Tibial nerve (tissue), 4 donors: Measurements from ENCODE around the gene LRRC27. TPM values are rescaled to one million over a fixed set of nuclear protein-coding genes. Genes with fewer than 3 reads are reported as not detected.
"Not testable (repeated sequence)": the region's sequence is repeated elsewhere in the genome, so short reads cannot be mapped to it uniquely, and the experiment has no call there.

Source experiments
- DNase-seq, 2 donors: peaks; one replicate each; pipeline ENCODE4 v3.0.0-alpha.2; 2019; ENCODE audit warnings: low spot score in 2 of 2
- H3K27ac ChIP-seq, 4 donors: fragments of 200-600 bp; sonication (generic) in 3 of 4; one replicate each; pipeline ENCODE4 v1.5.1; 2017 to 2019; ENCODE audit warnings: mild to moderate bottlenecking in 1 of 4
- H3K27me3 ChIP-seq, 2 donors: fragments of 200-600 bp; sonication (generic) in 1 of 2; one replicate each; pipeline versions ENCODE4 v1.5.1 to v1.6.0; 2017 to 2019
- H3K36me3 ChIP-seq, 3 donors: fragments of 200-600 bp; sonication (generic); one replicate each; pipeline ENCODE4 v1.5.1; 2018 to 2019
- H3K4me1 ChIP-seq, 4 donors: fragments of 200-600 bp; sonication (generic) in 3 of 4; one replicate each; pipeline ENCODE4 v1.5.1; 2017 to 2019
- H3K4me3 ChIP-seq, 4 donors: fragments of 200-600 bp; sonication (generic) in 3 of 4; one replicate each; pipeline ENCODE4 v1.5.1; 2017 to 2019; ENCODE audit warnings: mild to moderate bottlenecking in 1 of 4, moderate library complexity in 1 of 4
- H3K9me3 ChIP-seq, 4 donors: fragments of 200-600 bp; sonication (generic) in 3 of 4; one replicate each; pipeline ENCODE4 v1.5.1; 2017 to 2019
- CTCF ChIP-seq, 5 experiments: fragments of 200-600 bp in 3 of 5; fragments of 450-650 bp in 2 of 5; sonication (generic) in 3 of 5; IDR thresholded peaks; one replicate each; pipeline ENCODE4 v1.5.1; 2016 to 2019; ENCODE audit warnings: antibody characterized with exemption in 5 of 5, mild to moderate bottlenecking in 3 of 5, moderate library complexity in 2 of 5
- EP300 ChIP-seq, 2 donors: sonication (generic); formaldehyde crosslinking; IDR thresholded peaks; one replicate each; pipeline ENCODE4 v1.6.1; 2017; ENCODE audit warnings: antibody characterized with exemption in 2 of 2, mild to moderate bottlenecking in 1 of 2
- POLR2A ChIP-seq, 2 donors: fragments of 450-650 bp; IDR thresholded peaks; one replicate each; pipeline ENCODE4 v1.6.1; 2017; ENCODE audit warnings: antibody characterized with exemption in 2 of 2, mild to moderate bottlenecking in 2 of 2, moderate library complexity in 2 of 2
- WGBS, 2 donors: methylation state at CpG; one replicate each; pipeline ENCODE4 v1.1.5; 2018; 5-methylcytosine and 5-hydroxymethylcytosine counted together
- total RNA-seq, 4 donors: library from RNA; depleted of rRNA; stranded (reverse); fragments of >200 nt; gene quantifications; one replicate each; pipeline ENCODE4 v1.1.0, GENCODE V29; 2016

The LRRC27 gene
- total RNA-seq, 4 donors from 2014 or later, result 10.1 to 21.6 (median 17.9) TPM

DNA sequence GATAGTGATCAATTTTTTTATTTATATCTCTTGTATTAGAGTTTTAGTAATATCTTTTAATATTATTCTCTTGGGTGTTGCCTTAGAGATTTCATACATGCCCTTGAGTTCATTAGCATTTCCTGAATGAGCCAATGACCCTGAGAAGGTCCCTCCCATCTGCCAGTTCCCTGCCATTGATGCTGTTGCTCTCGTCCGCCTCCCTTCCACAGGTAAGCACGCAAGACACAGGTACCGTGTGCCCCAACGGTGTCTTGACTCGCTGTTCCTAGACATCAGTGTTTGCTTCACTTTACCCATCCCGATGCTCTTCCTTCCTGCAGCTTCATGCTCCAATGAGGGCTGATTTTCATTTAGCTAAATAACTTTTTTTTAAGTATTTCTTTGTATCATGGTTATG lies 45.3 kb downstream of the LRRC27 start:
- no peaks in the 10 kb centered on the region for H3K4me1 ChIP-seq
- WGBS, 2 donors, result 91 to 97% methylated on average over 7 of the region's 7 CpGs
- no peak overlapping the region for H3K27ac ChIP-seq
- no peak for DNase-seq
- peaks cover 0 to 52% (median 0%) of the 10 kb centered on the region in 3 donors for H3K36me3 ChIP-seq
- H3K9me3 ChIP-seq, result peaks cover 0 to 25% (median 0%) of the 10 kb centered on the region in 4 donors
- no peaks in the 10 kb centered on the region for H3K27me3 ChIP-seq
- no peak overlapping the region for H3K4me3 ChIP-seq
- TF ChIP-seq EP300 (IDR thresholded peaks at IDR 0.05) (no peak), CTCF (IDR thresholded peaks at IDR 0.05) (no peak), POLR2A (IDR thresholded peaks at IDR 0.05) (no peak)

DNA sequence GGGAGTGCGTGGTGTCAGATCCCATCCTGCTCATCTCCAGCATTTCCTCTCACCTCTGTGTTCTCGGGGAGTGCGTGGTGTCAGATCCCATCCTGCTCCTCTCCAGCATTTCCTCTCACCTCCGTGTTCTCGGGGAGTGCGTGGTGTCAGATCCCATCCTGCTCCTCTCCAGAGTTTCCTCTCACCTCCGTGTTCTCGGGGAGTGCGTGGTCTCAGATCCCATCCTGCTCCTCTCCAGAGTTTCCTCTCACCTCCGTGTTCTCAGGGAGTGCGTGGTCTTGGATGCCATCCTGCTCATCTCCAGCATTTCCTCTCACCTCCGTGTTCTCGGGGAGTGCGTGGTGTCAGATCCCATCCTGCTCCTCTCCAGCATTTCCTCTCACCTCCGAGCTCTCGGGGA lies 47.0 kb downstream of the LRRC27 start:
- DNase-seq, H3K4me3 ChIP-seq, H3K27me3 ChIP-seq, H3K4me1 ChIP-seq, H3K27ac ChIP-seq: not testable (repeated sequence)
- Histone ChIP-seq H3K9me3 (peaks cover 0 to 28% (median 0%) of the 10 kb centered on the region in 4 donors), H3K36me3 (peaks cover 0 to 52% (median 0%) of the 10 kb centered on the region in 3 donors)
- 89% methylated on average over 16 of the region's 16 CpGs for WGBS, 2 donors

- not testable (repeated sequence) for H3K27ac ChIP-seq, H3K27me3 ChIP-seq, H3K4me1 ChIP-seq, DNase-seq, H3K4me3 ChIP-seq
- Histone ChIP-seq H3K9me3 (peaks cover 0 to 28% (median 0%) of the 10 kb centered on the region in 4 donors), H3K36me3 (peaks cover 0 to 33% (median 0%) of the 10 kb centered on the region in 3 donors)
- WGBS, 2 donors, result 96% methylated on average over 4 of the region's 4 CpGs
Observed at GRCh38 chr10:132380986-132381385, 49.0 kb downstream of the LRRC27 start.

DNA sequence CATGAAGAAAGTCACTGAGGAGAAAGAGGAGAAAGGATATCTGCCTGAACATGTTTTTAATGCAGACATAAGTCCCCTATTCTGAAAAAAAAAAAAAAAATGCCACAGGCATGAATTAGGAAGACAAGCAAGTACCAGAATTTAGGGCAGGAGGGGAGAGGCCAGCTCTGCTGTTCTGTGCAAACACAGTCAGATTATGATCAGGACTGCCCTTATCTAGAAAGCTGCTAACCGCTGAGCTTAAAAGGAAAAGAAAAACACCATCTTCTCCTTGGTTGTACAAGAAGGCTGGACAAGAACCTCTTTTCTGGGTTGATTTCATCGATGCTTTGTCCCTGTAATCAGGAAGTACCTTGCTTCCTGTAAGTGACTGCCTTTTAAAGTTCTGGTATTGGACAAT lies 49.7 kb downstream of the LRRC27 start:
- H3K9me3 ChIP-seq, result peaks cover 0 to 24% (median 0%) of the 10 kb centered on the region in 4 donors
- no peaks in the 10 kb centered on the region for H3K4me1 ChIP-seq
- no peak overlapping the region for H3K4me3 ChIP-seq
- peaks cover 0 to 26% (median 0%) of the 10 kb centered on the region in 3 donors for H3K36me3 ChIP-seq
- 87 to 90% methylated on average over 2 of the region's 2 CpGs for WGBS, 2 donors
- no peak for DNase-seq
- TF ChIP-seq EP300 (IDR thresholded peaks at IDR 0.05) (no peak), CTCF (IDR thresholded peaks at IDR 0.05) (no peak), POLR2A (IDR thresholded peaks at IDR 0.05) (no peak)
- H3K27me3 ChIP-seq, result no peaks in the 10 kb centered on the region
- H3K27ac ChIP-seq, result no peak overlapping the region

DNA sequence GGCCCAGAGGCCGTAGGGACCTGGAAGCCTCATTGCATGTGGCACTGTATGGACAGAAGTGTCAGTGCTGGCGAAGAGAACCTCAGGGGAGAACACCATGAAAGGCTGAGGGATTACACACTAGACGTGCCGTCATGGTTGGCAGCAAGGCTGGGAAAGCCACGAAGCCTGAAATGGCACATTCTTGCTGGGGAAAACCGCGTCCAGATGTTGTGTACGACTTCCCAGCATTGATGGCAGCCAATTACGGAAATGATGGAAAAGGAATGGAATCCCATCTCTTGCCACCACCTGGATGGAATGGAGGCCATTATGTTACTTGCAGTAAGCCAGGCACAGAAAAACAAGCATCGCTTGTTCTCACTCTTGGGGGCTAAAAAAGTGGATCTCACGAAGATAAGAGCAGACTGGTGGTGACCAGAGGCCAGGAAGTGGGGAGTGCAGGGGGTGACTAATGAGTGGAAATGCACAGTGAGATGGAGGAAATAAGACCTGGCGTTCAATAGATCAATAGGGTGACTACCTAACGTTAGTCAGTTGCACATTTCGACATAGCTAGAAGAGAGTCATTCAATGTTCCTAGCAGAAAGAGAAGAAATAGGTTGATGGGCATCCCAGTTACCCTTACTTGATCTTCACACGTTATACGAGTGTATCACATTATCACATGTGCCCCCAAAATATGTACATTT lies 50.4 kb downstream of the LRRC27 start:
- peaks cover 0 to 19% (median 0%) of the 10 kb centered on the region in 3 donors for H3K36me3 ChIP-seq
- H3K4me1 ChIP-seq, result peaks cover 0 to under 1% (median 0%) of the 10 kb centered on the region in 4 donors
- H3K9me3 ChIP-seq, result peaks cover 0 to 24% (median 0%) of the 10 kb centered on the region in 4 donors
- WGBS, 2 donors, result 87 to 89% methylated on average over 16 of the region's 16 CpGs
- H3K4me3 ChIP-seq, result no peak overlapping the region
- TF ChIP-seq CTCF (IDR thresholded peaks at IDR 0.05) (no peak), POLR2A (IDR thresholded peaks at IDR 0.05) (no peak), EP300 (IDR thresholded peaks at IDR 0.05) (no peak)
- no peaks in the 10 kb centered on the region for H3K27me3 ChIP-seq
- H3K27ac ChIP-seq, result no peak overlapping the region
- no peak for DNase-seq

DNA sequence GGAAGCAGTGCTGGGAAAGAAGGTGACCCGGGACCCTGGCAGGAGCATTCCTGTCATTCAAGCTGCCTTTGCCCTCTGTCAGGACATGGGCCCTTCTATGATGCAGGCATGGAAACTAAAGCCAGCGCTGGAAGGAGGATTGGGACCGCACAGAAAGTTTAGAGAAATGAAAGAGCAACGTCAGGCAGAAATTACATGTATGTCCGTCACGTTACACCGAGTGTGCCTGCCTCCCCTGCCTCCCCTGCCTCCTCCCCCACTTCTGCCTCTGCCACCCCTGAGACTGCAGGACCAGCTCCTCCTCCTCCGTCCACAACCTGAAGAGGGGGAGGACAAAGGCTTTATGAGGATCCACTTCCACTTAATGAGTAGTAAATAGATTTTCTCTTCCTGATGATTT lies 51.1 kb downstream of the LRRC27 start:
- Histone ChIP-seq H3K36me3 (peaks cover 0 to 14% (median 0%) of the 10 kb centered on the region in 3 donors), H3K4me3 (no peak overlapping the region), H3K9me3 (peaks cover 0 to 24% (median 0%) of the 10 kb centered on the region in 4 donors), H3K4me1 (peaks cover 0 to 6% (median 0%) of the 10 kb centered on the region in 4 donors), H3K27ac (no peak overlapping the region), H3K27me3 (no peaks in the 10 kb centered on the region)
- WGBS, 2 donors, result 62 to 69% methylated on average over 8 of the region's 8 CpGs
- no peak for DNase-seq
- TF ChIP-seq CTCF (IDR thresholded peaks at IDR 0.05), result no peak
- TF ChIP-seq EP300 (IDR thresholded peaks at IDR 0.05), result no peak
- no peak for TF ChIP-seq POLR2A (IDR thresholded peaks at IDR 0.05)
